Measurements from ENCODE around the gene WDR89. TPM values are rescaled to one million over a fixed set of nuclear protein-coding genes. Genes with fewer than 3 reads are reported as not detected.

WDR89 gene
- total RNA-seq, 1 experiment from 2014 or later = 18.2 TPM

DNA sequence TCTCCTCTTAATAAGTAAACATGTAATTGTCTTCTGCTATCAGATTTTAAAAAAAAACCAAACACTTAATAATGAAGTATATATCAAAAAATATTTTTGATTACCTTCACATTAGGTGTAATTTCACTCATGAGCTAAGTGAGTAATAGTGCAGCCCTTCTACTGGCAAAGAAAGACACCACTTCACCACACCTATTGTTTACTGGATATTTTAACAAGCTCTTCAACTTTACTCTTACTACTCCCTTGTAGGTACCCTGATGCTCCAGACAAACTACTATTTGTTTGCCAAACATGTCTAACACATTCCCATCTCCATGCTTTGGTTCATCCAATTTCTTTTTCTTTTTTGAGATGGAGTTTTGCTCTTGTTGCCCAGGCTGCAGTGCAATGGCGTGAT, 36.9 kb upstream of the WDR89 start:
- Histone ChIP-seq H3K36me3 (ENCODE audit: low read depth) (peaks cover 9% of the 10 kb centered on the region; the same call in 1 of the 2 replicates), H3K9me2 (ENCODE audit: insufficient read depth) (no peaks in the 10 kb centered on the region), H3K4me3 (no peak overlapping the region), H3K4me2 (peak overlapping the region; percentile 46), H3K27ac (peak overlapping the region; percentile 29), H3K79me2 (ENCODE audit: low read depth) (no peaks in the 10 kb centered on the region), H3F3A (ENCODE audit: insufficient read depth, low read depth) (peaks cover 30% of the 10 kb centered on the region), H3K4me1 (replicated peaks; ENCODE audit: insufficient read depth) (peaks cover 26% of the 10 kb centered on the region), H3K9me3 (ENCODE audit: insufficient read depth, low read depth) (no peaks in the 10 kb centered on the region; the same call in 1 of the 2 replicates), H4K20me1 (ENCODE audit: insufficient read depth) (no peaks in the 10 kb centered on the region), H3K27me3 (ENCODE audit: insufficient read depth, low read depth) (no peaks in the 10 kb centered on the region), H2AFZ (no peak overlapping the region)
- ChIA-PET POLR2A (ENCODE audit: unreplicated experiment) (interaction anchor here (0.5 to 0.9 kb wide), 5 partner anchors 14 to 419 kb away, joined by 3 to 14 read pairs (median 4); partner anchors contain the start of gene WDR89), CTCF (interaction anchor here (0.5 to 1.1 kb wide), 4 partner anchors 34 to 254 kb away, joined by 3 to 8 read pairs (median 4); no protein-coding TSS in a partner anchor)
- BruUV-seq (replicated peaks) = no TSS peak
- intact Hi-C loops (cut with micrococcal nuclease; ENCODE audit: unreplicated experiment) = loop anchor here (1.0 to 5.0 kb wide), 2 partner anchors 14 to 49 kb away; partner anchors contain the start of gene SGPP1
- TF ChIP-seq, protein P1, sequence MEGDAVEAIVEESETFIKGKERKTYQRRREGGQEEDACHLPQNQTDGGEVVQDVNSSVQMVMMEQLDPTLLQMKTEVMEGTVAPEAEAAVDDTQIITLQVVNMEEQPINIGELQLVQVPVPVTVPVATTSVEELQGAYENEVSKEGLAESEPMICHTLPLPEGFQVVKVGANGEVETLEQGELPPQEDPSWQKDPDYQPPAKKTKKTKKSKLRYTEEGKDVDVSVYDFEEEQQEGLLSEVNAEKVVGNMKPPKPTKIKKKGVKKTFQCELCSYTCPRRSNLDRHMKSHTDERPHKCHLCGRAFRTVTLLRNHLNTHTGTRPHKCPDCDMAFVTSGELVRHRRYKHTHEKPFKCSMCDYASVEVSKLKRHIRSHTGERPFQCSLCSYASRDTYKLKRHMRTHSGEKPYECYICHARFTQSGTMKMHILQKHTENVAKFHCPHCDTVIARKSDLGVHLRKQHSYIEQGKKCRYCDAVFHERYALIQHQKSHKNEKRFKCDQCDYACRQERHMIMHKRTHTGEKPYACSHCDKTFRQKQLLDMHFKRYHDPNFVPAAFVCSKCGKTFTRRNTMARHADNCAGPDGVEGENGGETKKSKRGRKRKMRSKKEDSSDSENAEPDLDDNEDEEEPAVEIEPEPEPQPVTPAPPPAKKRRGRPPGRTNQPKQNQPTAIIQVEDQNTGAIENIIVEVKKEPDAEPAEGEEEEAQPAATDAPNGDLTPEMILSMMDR (conservative IDR thresholded peaks at IDR 0.05) = no peak
- no peak for TF ChIP-seq EZH2 (IDR thresholded peaks at IDR 0.05; ENCODE audit: low read depth)
- peak in 1 of 2 experiments; percentile 73 for DNase-seq

DNA sequence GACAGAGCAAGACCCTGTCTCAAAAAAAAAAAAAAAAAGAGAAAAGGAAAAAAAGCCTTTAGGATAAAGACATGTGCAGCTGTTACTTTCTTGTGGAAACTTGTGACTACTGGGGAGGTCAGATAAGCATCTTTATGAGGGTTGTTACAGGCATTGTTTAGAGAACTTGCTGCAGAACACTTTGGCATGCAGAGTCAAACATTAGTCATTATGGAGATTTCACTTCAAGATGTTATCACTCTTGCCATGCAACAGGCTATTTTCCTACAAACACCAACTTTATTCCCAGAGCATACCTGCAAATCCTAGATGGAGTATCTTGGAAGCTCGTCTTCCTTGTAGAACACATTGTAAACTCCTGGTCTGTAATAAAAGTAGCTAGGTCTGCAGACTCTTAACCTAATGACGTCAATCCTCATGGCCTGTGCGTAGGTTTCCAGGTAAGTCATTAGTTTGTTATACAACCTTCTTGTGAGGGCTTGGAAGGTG, 36.3 kb upstream of the WDR89 start:
- H3K27ac ChIP-seq = peak overlapping the region; percentile 29
- H3F3A ChIP-seq (ENCODE audit: insufficient read depth, low read depth) = peaks cover 30% of the 10 kb centered on the region
- peak; percentile 51 to 97 for DNase-seq
- POLR2A ChIA-PET (ENCODE audit: unreplicated experiment) = interaction anchor here (0.5 to 0.9 kb wide), 6 partner anchors 14 to 418 kb away, joined by 3 to 37 read pairs (median 6); partner anchors contain the start of gene WDR89
- no peaks in the 10 kb centered on the region for H4K20me1 ChIP-seq (ENCODE audit: insufficient read depth)
- no peaks in the 10 kb centered on the region for H3K27me3 ChIP-seq (ENCODE audit: insufficient read depth, low read depth)
- no peak overlapping the region for H2AFZ ChIP-seq
- H3K4me2 ChIP-seq = peak overlapping the region; percentile 46
- no peaks in the 10 kb centered on the region; the same call in 1 of the 2 replicates for H3K9me3 ChIP-seq (ENCODE audit: insufficient read depth, low read depth)
- no peaks in the 10 kb centered on the region for H3K79me2 ChIP-seq (ENCODE audit: low read depth)
- no peaks in the 10 kb centered on the region for H3K9me2 ChIP-seq (ENCODE audit: insufficient read depth)
- no peak overlapping the region for H3K4me3 ChIP-seq
- H3K4me1 ChIP-seq (replicated peaks; ENCODE audit: insufficient read depth) = peaks cover 26% of the 10 kb centered on the region
- CTCF ChIA-PET = interaction anchor here (0.5 to 1.1 kb wide), 5 partner anchors 14 to 254 kb away, joined by 3 to 8 read pairs (median 4); no protein-coding TSS in a partner anchor
- TF ChIP-seq EZH2 (IDR thresholded peaks at IDR 0.05; ENCODE audit: low read depth) = no peak
- TF ChIP-seq, protein P1 (conservative IDR thresholded peaks at IDR 0.05) = no peak
- intact Hi-C loops (cut with micrococcal nuclease; ENCODE audit: unreplicated experiment) = loop anchor here (1.0 to 5.0 kb wide), 2 partner anchors 14 to 49 kb away; partner anchors contain the start of gene SGPP1
- H3K36me3 ChIP-seq (ENCODE audit: low read depth) = peaks cover 9% of the 10 kb centered on the region; the same call in 1 of the 2 replicates
- BruUV-seq (replicated peaks) = no TSS peak

DNA sequence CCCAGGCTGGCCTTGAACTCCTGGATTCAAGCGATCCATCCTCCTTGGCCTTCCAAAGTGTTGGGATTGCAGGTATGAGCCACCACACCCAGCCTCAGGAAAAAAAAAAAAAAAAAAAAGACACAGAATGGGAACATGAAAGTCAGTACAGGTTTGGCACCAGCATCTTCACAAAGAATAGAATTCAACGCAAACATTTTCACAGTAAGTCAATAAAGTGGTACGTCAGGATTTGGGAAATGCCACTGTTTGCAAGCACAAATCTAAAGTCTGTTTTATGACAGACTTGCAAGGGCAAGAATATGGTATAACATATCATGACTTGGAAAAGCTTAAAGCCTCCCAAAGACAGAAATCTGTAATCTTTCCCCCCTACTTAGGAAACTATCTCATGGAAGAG, 34.9 kb upstream of the WDR89 start:
- no peak overlapping the region for H3K4me2 ChIP-seq

More for the DNA sequence above, 34.9 kb upstream of the WDR89 start:
- H3F3A ChIP-seq (ENCODE audit: insufficient read depth, low read depth) = peaks cover 30% of the 10 kb centered on the region; the same call in 1 of the 2 replicates
- peaks cover 26% of the 10 kb centered on the region for H3K4me1 ChIP-seq (replicated peaks; ENCODE audit: insufficient read depth)
- no peaks in the 10 kb centered on the region for H4K20me1 ChIP-seq (ENCODE audit: insufficient read depth)
- H3K4me3 ChIP-seq = no peak overlapping the region
- H3K79me2 ChIP-seq (ENCODE audit: low read depth) = no peaks in the 10 kb centered on the region
- H3K27ac ChIP-seq = no peak overlapping the region
- no TSS peak for BruUV-seq (replicated peaks)
- ChIA-PET POLR2A (ENCODE audit: unreplicated experiment) (interaction anchor here (0.6 kb wide), 1 partner anchor 114 kb away, joined by 5 read pairs; no protein-coding TSS in a partner anchor), CTCF (no interaction called here)
- H3K36me3 ChIP-seq (ENCODE audit: low read depth) = peaks cover 9% of the 10 kb centered on the region; the same call in 1 of the 2 replicates
- H3K9me2 ChIP-seq (ENCODE audit: insufficient read depth) = no peaks in the 10 kb centered on the region
- no peaks in the 10 kb centered on the region for H3K27me3 ChIP-seq (ENCODE audit: insufficient read depth, low read depth)
- no peak for DNase-seq
- TF ChIP-seq EZH2 (IDR thresholded peaks at IDR 0.05; ENCODE audit: low read depth) = no peak
- TF ChIP-seq, protein P1 (conservative IDR thresholded peaks at IDR 0.05) = no peak
- H2AFZ ChIP-seq = no peak overlapping the region
- intact Hi-C loops (cut with micrococcal nuclease; ENCODE audit: unreplicated experiment) = loop anchor here (5.0 kb wide), 1 partner anchor 51 kb away; the partner anchor contains the start of gene SGPP1
- no peaks in the 10 kb centered on the region; the same call in 1 of the 2 replicates for H3K9me3 ChIP-seq (ENCODE audit: insufficient read depth, low read depth)

Measured in PC-9 (cell line).